Uterus (tissue), 4 donors: Measurements from ENCODE around the gene ERCC1. TPM values are rescaled to one million over a fixed set of nuclear protein-coding genes. Genes with fewer than 3 reads are reported as not detected.
A peak's percentile ranks its signal among the peaks of the same experiment; 100 is the strongest.

ENCODE experiments used
- DNase-seq, 2 donors: peaks; one replicate each; pipeline ENCODE4 v3.0.0-alpha.2; 2019 to 2020
- H3K27ac ChIP-seq, 2 donors: fragments of 200-600 bp; sonication (generic); 1 replicate in 1 of 2; 2 replicates in 1 of 2; pipeline ENCODE4 v1.5.1; 2016 to 2018
- H3K27me3 ChIP-seq, 2 donors: fragments of 200-600 bp; sonication (generic); one replicate each; pipeline ENCODE4 v1.5.1; 2018 to 2019; ENCODE audit warnings: control low read depth in 1 of 2
- H3K36me3 ChIP-seq, 2 donors: fragments of 200-600 bp; sonication (generic); one replicate each; pipeline ENCODE4 v1.5.1; 2019; ENCODE audit warnings: control low read depth in 1 of 2
- H3K4me1 ChIP-seq, 2 donors: fragments of 200-600 bp; sonication (generic); one replicate each; pipeline ENCODE4 v1.5.1; 2018 to 2019; ENCODE audit warnings: control low read depth in 1 of 2
- H3K4me3 ChIP-seq, 2 donors: fragments of 200-600 bp; sonication (generic); 1 replicate in 1 of 2; 2 replicates in 1 of 2; pipeline ENCODE4 v1.5.1; 2018 to 2019; ENCODE audit warnings: mild to moderate bottlenecking in 1 of 2
- H3K9me3 ChIP-seq, 2 donors: fragments of 200-600 bp; sonication (generic); one replicate each; pipeline ENCODE4 v1.5.1; 2019; ENCODE audit warnings: control low read depth in 1 of 2
- POLR2A ChIP-seq, 2 donors: fragments of 450-650 bp; IDR thresholded peaks; one replicate each; pipeline ENCODE4 v1.6.1; 2016; ENCODE audit warnings: antibody characterized with exemption in 2 of 2, mild to moderate bottlenecking in 1 of 2, moderate library complexity in 1 of 2
- intact Hi-C: fragments of 100-400 bp; cut with DNase I; formaldehyde crosslinking; loops from one replicate; pipeline ENCODE4 v1.15.1; 2023; ENCODE audit warnings: low total_unique reads
- total RNA-seq, 4 donors: library from RNA; depleted of rRNA in 3 of 4; stranded (reverse); fragments of >200 nt in 3 of 4; gene quantifications; one replicate each; pipeline versions ENCODE4 v1.1.0 to v1.2.4, GENCODE V29; 2014 to 2023
- TF ChIP-seq, protein P1 (sequence below), 4 experiments: fragments of 200-600 bp in 2 of 4; fragments of 450-650 bp in 2 of 4; sonication (generic) in 2 of 4; IDR thresholded peaks; one replicate each; pipeline ENCODE4 v1.5.1; 2016 to 2019; ENCODE audit warnings: antibody characterized with exemption in 4 of 4, mild to moderate bottlenecking in 2 of 4, moderate library complexity in 1 of 4
- donor health status: DM: yes; HTN: yes; CAD: no.

ERCC1 gene
- total RNA-seq, 4 donors from 2014 or later = 37.9 to 130 (median 68.0) TPM

DNA sequence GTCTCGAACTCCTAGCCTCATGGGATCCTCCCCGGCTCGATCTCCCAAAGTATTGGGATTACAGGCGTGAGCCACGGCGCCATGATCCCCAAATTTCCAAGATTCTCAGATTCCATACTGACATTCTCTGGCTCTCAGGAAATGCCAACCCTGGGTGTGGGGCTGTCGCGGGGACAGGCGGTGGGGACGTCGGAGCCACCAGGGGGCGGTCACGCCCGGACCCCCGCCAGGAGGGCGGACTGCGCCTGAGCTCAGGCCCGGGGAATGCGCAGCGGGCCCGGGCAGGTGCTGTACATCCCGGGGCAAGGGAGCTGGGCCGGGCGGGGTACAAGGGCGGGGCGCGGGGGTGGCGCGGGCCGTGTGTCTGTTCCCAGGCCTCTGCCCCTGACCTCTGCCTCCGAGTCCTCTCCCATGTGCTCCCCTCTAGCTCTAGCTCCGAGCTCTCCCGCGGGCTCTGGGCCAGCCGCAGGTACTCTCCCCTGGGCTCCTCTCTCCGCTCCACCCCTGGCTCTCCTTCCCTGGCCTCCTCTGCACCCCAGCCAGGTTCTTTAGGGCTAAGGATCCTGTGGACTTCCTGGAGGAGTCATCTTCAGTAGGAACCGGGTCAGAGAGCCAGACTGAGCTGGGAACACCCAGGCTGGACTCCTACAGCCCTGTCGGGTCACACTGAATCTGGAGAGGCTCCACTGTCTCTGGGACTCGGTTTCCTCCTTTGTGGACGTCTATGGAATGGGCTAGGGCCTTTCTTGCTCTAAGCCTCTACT is 21.2 kb downstream of the ERCC1 start:
- H3K36me3 ChIP-seq = no peaks in the 10 kb centered on the region
- DNase-seq = no peak
- H3K4me1 ChIP-seq = peaks cover 8 to 9% of the 10 kb centered on the region in 2 donors
- no peak for TF ChIP-seq POLR2A (IDR thresholded peaks at IDR 0.05)
- TF ChIP-seq, protein P1, sequence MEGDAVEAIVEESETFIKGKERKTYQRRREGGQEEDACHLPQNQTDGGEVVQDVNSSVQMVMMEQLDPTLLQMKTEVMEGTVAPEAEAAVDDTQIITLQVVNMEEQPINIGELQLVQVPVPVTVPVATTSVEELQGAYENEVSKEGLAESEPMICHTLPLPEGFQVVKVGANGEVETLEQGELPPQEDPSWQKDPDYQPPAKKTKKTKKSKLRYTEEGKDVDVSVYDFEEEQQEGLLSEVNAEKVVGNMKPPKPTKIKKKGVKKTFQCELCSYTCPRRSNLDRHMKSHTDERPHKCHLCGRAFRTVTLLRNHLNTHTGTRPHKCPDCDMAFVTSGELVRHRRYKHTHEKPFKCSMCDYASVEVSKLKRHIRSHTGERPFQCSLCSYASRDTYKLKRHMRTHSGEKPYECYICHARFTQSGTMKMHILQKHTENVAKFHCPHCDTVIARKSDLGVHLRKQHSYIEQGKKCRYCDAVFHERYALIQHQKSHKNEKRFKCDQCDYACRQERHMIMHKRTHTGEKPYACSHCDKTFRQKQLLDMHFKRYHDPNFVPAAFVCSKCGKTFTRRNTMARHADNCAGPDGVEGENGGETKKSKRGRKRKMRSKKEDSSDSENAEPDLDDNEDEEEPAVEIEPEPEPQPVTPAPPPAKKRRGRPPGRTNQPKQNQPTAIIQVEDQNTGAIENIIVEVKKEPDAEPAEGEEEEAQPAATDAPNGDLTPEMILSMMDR (IDR thresholded peaks at IDR 0.05) = peak in 2 of 4 experiments; percentile 8 to 14
- intact Hi-C loops = no loop called here
- no peak overlapping the region for H3K27ac ChIP-seq
- H3K27me3 ChIP-seq = peaks cover 0 to 8% of the 10 kb centered on the region in 2 donors
- no peaks in the 10 kb centered on the region for H3K9me3 ChIP-seq
- no peak overlapping the region for H3K4me3 ChIP-seq

DNA sequence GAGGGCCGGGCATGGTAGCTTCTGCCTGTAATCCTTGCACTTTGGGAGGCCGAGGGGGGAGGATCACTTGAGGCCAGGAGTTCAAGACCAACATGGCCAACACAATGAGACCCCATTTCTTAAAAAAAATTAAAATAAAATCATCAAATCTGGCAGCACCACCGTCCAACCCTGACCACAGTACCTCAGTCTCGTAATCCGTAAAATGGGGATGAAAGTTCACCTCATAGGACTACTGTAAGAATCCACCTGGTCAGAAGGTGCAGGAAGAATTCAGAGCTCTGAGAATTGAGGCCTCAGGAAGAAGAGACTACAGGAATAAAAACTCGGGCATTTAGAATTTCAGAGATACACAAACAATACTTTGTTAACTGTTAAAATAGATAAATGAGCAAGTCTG is 21.9 kb downstream of the ERCC1 start:
- no peak overlapping the region for H3K4me3 ChIP-seq
- H3K27me3 ChIP-seq = peaks cover 0 to 8% of the 10 kb centered on the region in 2 donors
- TF ChIP-seq, protein P1 (IDR thresholded peaks at IDR 0.05) = no peak
- no peak for TF ChIP-seq POLR2A (IDR thresholded peaks at IDR 0.05)
- DNase-seq = no peak
- no peaks in the 10 kb centered on the region for H3K36me3 ChIP-seq
- peaks cover 3 to 9% of the 10 kb centered on the region in 2 donors for H3K4me1 ChIP-seq
- intact Hi-C loops = no loop called here
- H3K27ac ChIP-seq = no peak overlapping the region
- H3K9me3 ChIP-seq = no peaks in the 10 kb centered on the region

DNA sequence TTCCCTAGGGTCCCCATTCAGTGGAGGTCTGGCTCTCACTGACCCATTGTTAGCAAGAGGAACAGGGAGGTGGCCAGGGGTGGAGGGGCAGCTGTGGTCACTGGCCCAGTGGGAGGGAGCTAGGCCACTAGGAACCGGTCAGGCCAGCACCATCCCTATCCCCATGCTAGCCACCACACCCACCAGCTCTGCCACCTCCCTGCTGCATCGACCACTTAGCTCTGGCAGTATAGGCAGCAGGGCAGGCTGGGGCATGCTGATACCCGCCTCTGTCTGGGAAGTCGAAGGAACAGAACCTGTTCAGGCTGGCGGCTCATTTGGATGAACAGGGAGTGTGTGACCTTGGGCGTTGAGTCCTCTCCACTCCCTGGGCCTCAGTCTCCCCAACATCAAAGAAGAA is 23.5 kb downstream of the ERCC1 start:
- H3K27me3 ChIP-seq = peaks cover 0 to 8% of the 10 kb centered on the region in 2 donors
- H3K36me3 ChIP-seq = no peaks in the 10 kb centered on the region
- peaks cover 0 to 9% of the 10 kb centered on the region in 2 donors for H3K4me1 ChIP-seq
- intact Hi-C loops = no loop called here
- no peak for DNase-seq
- TF ChIP-seq POLR2A (IDR thresholded peaks at IDR 0.05) = no peak
- TF ChIP-seq, protein P1 (IDR thresholded peaks at IDR 0.05) = no peak
- H3K4me3 ChIP-seq = no peak overlapping the region
- H3K9me3 ChIP-seq = no peaks in the 10 kb centered on the region
- H3K27ac ChIP-seq = no peak overlapping the region

- no peaks in the 10 kb centered on the region for H3K27me3 ChIP-seq
- no peak overlapping the region for H3K27ac ChIP-seq
- H3K4me3 ChIP-seq = no peak overlapping the region
- no peak for TF ChIP-seq POLR2A (IDR thresholded peaks at IDR 0.05)
- TF ChIP-seq, protein P1 (IDR thresholded peaks at IDR 0.05) = no peak
- no peaks in the 10 kb centered on the region for H3K9me3 ChIP-seq
- intact Hi-C loops = no loop called here
- DNase-seq = no peak
- no peaks in the 10 kb centered on the region for H3K4me1 ChIP-seq
- H3K36me3 ChIP-seq = no peaks in the 10 kb centered on the region
Observed at GRCh38 chr19:45395821-45396617, 27.7 kb downstream of the ERCC1 start.
